PC-9 (cell line): ENCODE measurements around the gene GEMIN5. TPM values are rescaled to one million over a fixed set of nuclear protein-coding genes. Genes with fewer than 3 reads are reported as not detected.

Experiments
- BruUV-seq: library from RNA; stranded (reverse); fragments of 400-500 nt; replicated peaks from 2 replicates; lab custom pipeline; 2021; lab: Mats Ljungman, UMichigan
- CTCF ChIA-PET: fragments of 300-600 bp; sonication (Branson Sonifier 250); formaldehyde crosslinking; loops from one replicate; lab custom pipeline; 2022; ENCODE audit warnings: antibody characterized with exemption; lab: Charles Lee
- POLR2A ChIA-PET: fragments of 300-600 bp; sonication (Branson Sonifier 250); formaldehyde crosslinking; loops from one replicate; lab custom pipeline; 2022; ENCODE audit warnings: antibody characterized with exemption; ENCODE audit not compliant: unreplicated experiment; lab: Charles Lee
- DNase-seq, 2 experiments: peaks; one replicate each; pipeline versions ENCODE4 v3.0.0 to v3.0.0-alpha.2; 2015 to 2022; ENCODE audit warnings: mixed read lengths in 1 of 2
- H2AFZ ChIP-seq: fragments of 200-600 bp; sonication (generic); 2 replicates; pipeline ENCODE4 v1.8.1; 2017; ENCODE audit warnings: antibody characterized with exemption
- H3F3A ChIP-seq: fragments of 200-600 bp; sonication (generic); 2 replicates; pipeline ENCODE4 v1.8.1; 2017; ENCODE audit warnings: antibody characterized with exemption, mild to moderate bottlenecking, low read depth; ENCODE audit not compliant: insufficient read depth
- H3K27ac ChIP-seq: fragments of 200-600 bp; sonication (generic); 2 replicates; pipeline ENCODE4 v1.6.1; 2016; ENCODE audit warnings: mixed run types
- H3K27me3 ChIP-seq: fragments of 200-600 bp; sonication (generic); 2 replicates; pipeline ENCODE4 v1.6.1; 2016; ENCODE audit warnings: low read depth, mixed run types; ENCODE audit not compliant: insufficient read depth
- H3K36me3 ChIP-seq: fragments of 200-600 bp; sonication (generic); 2 replicates; pipeline ENCODE4 v1.6.1; 2016; ENCODE audit warnings: low read depth, mixed run types
- H3K4me1 ChIP-seq: fragments of 200-600 bp; sonication (generic); replicated peaks from 2 replicates; pipeline ENCODE4 v1.6.1; 2016; ENCODE audit warnings: mixed run types; ENCODE audit not compliant: insufficient read depth
- H3K4me2 ChIP-seq: fragments of 200-600 bp; sonication (generic); 2 replicates; pipeline ENCODE4 v1.6.1; 2017; ENCODE audit warnings: mixed run types
- H3K4me3 ChIP-seq: fragments of 200-600 bp; sonication (generic); 2 replicates; pipeline ENCODE4 v1.6.1; 2016; ENCODE audit warnings: mixed run types
- H3K79me2 ChIP-seq: fragments of 200-600 bp; sonication (generic); 2 replicates; pipeline ENCODE4 v1.6.1; 2017; ENCODE audit warnings: low read depth, mixed run types
- H3K9me2 ChIP-seq: fragments of 200-600 bp; sonication (generic); 2 replicates; pipeline ENCODE4 v1.8.1; 2017; ENCODE audit warnings: mild to moderate bottlenecking; ENCODE audit not compliant: insufficient read depth
- H3K9me3 ChIP-seq: fragments of 200-600 bp; sonication (generic); 2 replicates; pipeline ENCODE4 v1.8.1; 2016; ENCODE audit warnings: low read depth; ENCODE audit not compliant: insufficient read depth
- H4K20me1 ChIP-seq: fragments of 200-600 bp; sonication (generic); 2 replicates; pipeline ENCODE4 v1.8.1; 2017; ENCODE audit not compliant: insufficient read depth
- EZH2 ChIP-seq: fragments of 200-600 bp; sonication (generic); IDR thresholded peaks from 2 replicates; pipeline ENCODE4 v1.8.0; 2017; ENCODE audit warnings: antibody characterized with exemption, low read depth
- intact Hi-C: fragments of 100-400 bp; cut with micrococcal nuclease; formaldehyde crosslinking; loops from one replicate; pipeline ENCODE4 v1.10.0; 2022; ENCODE audit not compliant: unreplicated experiment
- total RNA-seq: library from RNA; stranded (reverse); gene quantifications from 2 replicates; pipeline ENCODE4 v1.2.3, GENCODE V29; 2021
- TF ChIP-seq, protein P1 (sequence below): fragments of 200-600 bp; sonication (generic); conservative IDR thresholded peaks from 2 replicates; pipeline ENCODE4 v1.6.1; 2017; ENCODE audit warnings: mixed run types, antibody characterized with exemption, mild to moderate bottlenecking, moderate library complexity

The GEMIN5 gene
- total RNA-seq, 1 experiment from 2014 or later: 18.6 TPM

- Histone ChIP-seq H3K4me1 (no peaks in the 10 kb centered on the region), H3K36me3 (peaks cover 50% of the 10 kb centered on the region), H3K27me3 (no peaks in the 10 kb centered on the region), H3K27ac (no peak overlapping the region), H2AFZ (no peak overlapping the region), H3K9me3 (no peaks in the 10 kb centered on the region), H4K20me1 (no peaks in the 10 kb centered on the region), H3K4me2 (no peak overlapping the region), H3K4me3 (no peak overlapping the region), H3K79me2 (no peaks in the 10 kb centered on the region), H3K9me2 (no peaks in the 10 kb centered on the region), H3F3A (no peaks in the 10 kb centered on the region; the same call in 1 of the 2 replicates)
- ChIA-PET POLR2A (no interaction called here), CTCF (no interaction called here)
- intact Hi-C loops: no loop called here
- BruUV-seq: no TSS peak
- TF ChIP-seq, protein P1, sequence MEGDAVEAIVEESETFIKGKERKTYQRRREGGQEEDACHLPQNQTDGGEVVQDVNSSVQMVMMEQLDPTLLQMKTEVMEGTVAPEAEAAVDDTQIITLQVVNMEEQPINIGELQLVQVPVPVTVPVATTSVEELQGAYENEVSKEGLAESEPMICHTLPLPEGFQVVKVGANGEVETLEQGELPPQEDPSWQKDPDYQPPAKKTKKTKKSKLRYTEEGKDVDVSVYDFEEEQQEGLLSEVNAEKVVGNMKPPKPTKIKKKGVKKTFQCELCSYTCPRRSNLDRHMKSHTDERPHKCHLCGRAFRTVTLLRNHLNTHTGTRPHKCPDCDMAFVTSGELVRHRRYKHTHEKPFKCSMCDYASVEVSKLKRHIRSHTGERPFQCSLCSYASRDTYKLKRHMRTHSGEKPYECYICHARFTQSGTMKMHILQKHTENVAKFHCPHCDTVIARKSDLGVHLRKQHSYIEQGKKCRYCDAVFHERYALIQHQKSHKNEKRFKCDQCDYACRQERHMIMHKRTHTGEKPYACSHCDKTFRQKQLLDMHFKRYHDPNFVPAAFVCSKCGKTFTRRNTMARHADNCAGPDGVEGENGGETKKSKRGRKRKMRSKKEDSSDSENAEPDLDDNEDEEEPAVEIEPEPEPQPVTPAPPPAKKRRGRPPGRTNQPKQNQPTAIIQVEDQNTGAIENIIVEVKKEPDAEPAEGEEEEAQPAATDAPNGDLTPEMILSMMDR: no peak
- no peak for TF ChIP-seq EZH2
- no peak for DNase-seq
Observed at GRCh38 chr5:154896562-154897165, 41.3 kb downstream of the GEMIN5 start.

DNA sequence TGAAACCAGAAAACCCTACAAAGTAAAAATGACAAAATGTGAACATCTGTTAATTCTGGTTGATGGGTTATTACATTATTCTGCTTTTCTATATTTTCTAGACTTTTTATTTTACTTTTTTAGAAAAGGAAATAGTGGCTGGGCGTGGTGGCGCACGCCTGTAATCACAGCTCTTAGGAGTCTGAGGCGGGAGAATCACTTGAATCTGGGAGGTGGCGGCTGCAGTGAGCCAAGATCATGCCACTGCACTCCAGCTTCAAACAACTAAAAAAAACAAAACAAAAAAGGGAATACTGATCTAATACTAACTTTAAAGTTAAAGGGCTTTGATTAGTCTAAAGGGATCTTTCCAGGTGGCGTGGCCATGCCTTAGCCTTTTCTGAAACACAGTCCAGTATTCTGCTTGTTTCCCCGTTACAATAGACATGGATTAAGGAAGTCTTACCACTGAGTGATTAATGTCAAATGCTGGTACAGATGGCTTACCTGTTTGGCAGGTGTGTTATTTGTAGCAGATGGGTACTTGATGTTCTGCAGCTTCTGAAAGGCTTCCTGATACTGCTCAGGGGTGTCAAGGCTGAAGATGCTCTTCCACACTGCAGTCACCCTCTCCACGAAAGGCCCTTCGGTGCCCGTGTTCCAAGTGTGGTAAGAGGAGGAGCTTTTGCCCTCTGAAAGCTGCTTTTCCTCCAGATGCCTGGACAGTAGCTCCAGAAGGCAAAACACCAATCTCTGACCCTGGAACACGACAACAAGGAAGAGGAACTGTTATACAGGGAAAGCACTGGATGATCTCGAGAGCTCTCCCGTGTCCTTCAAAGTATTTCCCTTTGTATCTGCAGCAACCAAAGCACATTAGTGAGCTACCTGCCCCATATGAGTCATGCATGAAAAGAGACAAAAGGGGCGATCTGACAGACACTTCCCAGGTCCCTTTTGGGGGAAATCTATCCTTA is 42.1 kb downstream of the GEMIN5 start:
- no peak for DNase-seq
- no peak overlapping the region for H3K27ac ChIP-seq
- no peaks in the 10 kb centered on the region for H3K4me1 ChIP-seq
- no peaks in the 10 kb centered on the region for H3K9me2 ChIP-seq
- TF ChIP-seq EZH2: no peak
- TF ChIP-seq, protein P1: no peak
- H4K20me1 ChIP-seq: no peaks in the 10 kb centered on the region
- H3K9me3 ChIP-seq: no peaks in the 10 kb centered on the region
- H3K4me2 ChIP-seq: no peak overlapping the region
- no peak overlapping the region for H3K4me3 ChIP-seq
- peaks cover 50% of the 10 kb centered on the region for H3K36me3 ChIP-seq
- no TSS peak for BruUV-seq
- no peaks in the 10 kb centered on the region for H3K27me3 ChIP-seq
- no peaks in the 10 kb centered on the region; the same call in 1 of the 2 replicates for H3F3A ChIP-seq
- no peak overlapping the region for H2AFZ ChIP-seq
- ChIA-PET CTCF (no interaction called here), POLR2A (no interaction called here)
- no peaks in the 10 kb centered on the region for H3K79me2 ChIP-seq
- intact Hi-C loops: no loop called here

DNA sequence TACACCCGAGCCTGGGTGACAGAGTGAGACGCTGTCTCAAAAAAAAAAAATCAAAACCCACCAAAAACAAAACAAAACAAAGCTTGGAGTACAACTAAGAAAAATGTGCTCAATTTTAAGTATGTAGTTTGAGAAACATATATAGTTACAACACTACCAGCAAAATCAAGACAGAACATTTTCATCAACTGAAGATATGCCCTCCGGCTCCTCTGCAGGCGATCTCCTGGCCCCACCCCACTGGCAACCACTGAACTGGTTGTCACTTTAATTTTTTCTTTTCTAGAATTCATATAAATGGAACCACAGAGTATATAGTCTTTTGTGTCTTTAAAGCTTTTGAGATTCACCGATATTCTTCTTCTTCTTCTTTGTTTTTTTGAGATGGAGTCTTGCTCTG is 44.6 kb downstream of the GEMIN5 start:
- no peaks in the 10 kb centered on the region; the same call in 1 of the 2 replicates for H3F3A ChIP-seq
- no peak overlapping the region for H2AFZ ChIP-seq
- no peaks in the 10 kb centered on the region for H3K9me3 ChIP-seq
- no peaks in the 10 kb centered on the region for H3K9me2 ChIP-seq
- no peaks in the 10 kb centered on the region for H3K27me3 ChIP-seq
- H3K4me1 ChIP-seq: no peaks in the 10 kb centered on the region
- no peaks in the 10 kb centered on the region for H3K79me2 ChIP-seq
- intact Hi-C loops: no loop called here
- CTCF ChIA-PET: interaction anchor here (0.6 kb wide), 1 partner anchor 441 kb away, joined by 3 read pairs; no protein-coding TSS in a partner anchor
- no peak overlapping the region for H3K4me3 ChIP-seq
- BruUV-seq: no TSS peak
- POLR2A ChIA-PET: no interaction called here
- TF ChIP-seq EZH2: no peak
- DNase-seq: no peak
- no peak overlapping the region for H3K4me2 ChIP-seq
- no peak overlapping the region for H3K27ac ChIP-seq
- H3K36me3 ChIP-seq: peaks cover 51% of the 10 kb centered on the region
- H4K20me1 ChIP-seq: no peaks in the 10 kb centered on the region
